HT1080 (cell line): ENCODE measurements around the gene F2RL1. TPM values are rescaled to one million over a fixed set of nuclear protein-coding genes. Genes with fewer than 3 reads are reported as not detected.

ENCODE experiments used
- small RNA-seq: library from RNA; depleted of rRNA; stranded (forward); fragments of <200 nt; gene quantifications from one replicate; pipeline ENCODE3, GENCODE V24; 2014
- total RNA-seq: library from RNA; depleted of rRNA; stranded (reverse); fragments of >200 nt; shearing (Covaris generic); gene quantifications from 2 replicates; pipeline ENCODE4 v1.2.3, GENCODE V29; 2014; rRNA removed

Gene F2RL1
- total RNA-seq, 1 experiment from 2014 or later, result 25.9 TPM

Small RNAs within 50 kb of the gene (small RNA-seq; reads per million reads assigned to genes)
- gene RN7SL208P, result not detected

Other genes with a start within 250 kb of the F2RL1 start
- 2.8 and 4.1 TPM in 2 replicates for gene F2RL2, start 195.6 kb upstream of the F2RL1 start, total RNA-seq
- 13.2 and 18.6 TPM in 2 replicates for gene F2R, start 102.9 kb upstream of the F2RL1 start, total RNA-seq
- gene S100Z, start 31.0 kb downstream of the F2RL1 start, total RNA-seq, result not detected in 2 replicates
- 0.10 and 0.20 TPM in 2 replicates for gene CRHBP, start 134.0 kb downstream of the F2RL1 start, total RNA-seq
- gene AGGF1, start 211.4 kb downstream of the F2RL1 start, total RNA-seq, result 24.4 and 25.2 TPM in 2 replicates